ENCODE results near the gene SHMT1.
"Not testable (repeated sequence)": the region's sequence is repeated elsewhere in the genome, so short reads cannot be mapped to it uniquely, and the experiment has no call there.

SHMT1 gene

DNA sequence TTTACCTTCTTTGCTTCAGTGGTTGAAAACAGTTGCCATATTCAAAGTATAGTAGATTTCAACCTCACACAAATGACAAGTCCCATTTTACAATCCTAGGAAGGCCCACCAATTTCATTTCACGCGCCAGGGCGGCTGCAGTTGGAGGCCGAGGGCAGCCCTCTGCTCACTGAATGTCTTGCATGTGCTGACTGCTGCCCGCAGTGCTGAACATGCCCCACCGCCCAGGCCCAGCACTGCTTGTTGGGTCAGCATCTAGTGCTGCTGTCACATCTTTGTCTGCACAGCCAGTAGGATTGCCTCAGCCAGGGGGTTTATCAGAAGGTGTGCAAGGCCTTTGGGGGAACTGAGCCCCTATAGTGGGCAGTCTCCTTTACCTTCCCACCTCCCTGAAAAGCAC lies 36.8 kb downstream of the SHMT1 start:
- in situ Hi-C loops (cut with MboI; ENCODE audit: low sequenced_read_pairs) = no loop called here

DNA sequence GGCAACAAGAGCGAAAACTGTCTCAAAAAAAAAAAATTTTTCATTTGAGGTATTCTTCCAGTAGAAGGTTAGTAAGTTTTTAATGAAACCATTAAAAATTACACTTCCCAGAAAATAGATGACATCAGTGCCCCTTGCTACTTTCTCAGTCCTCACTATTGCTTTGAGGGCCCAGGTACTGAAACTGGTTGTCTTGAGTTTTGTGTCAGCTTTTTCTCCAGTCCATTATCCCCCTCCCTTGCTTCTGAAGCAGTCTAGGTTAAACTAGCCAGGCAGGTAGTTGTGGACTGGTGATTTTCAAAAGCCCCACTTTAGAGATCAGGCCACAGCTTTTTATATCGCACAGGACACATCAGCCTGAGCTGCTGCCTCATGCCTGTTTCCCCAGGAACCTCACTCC lies 37.3 kb downstream of the SHMT1 start:
- in situ Hi-C loops (cut with MboI; ENCODE audit: low sequenced_read_pairs) = no loop called here

DNA sequence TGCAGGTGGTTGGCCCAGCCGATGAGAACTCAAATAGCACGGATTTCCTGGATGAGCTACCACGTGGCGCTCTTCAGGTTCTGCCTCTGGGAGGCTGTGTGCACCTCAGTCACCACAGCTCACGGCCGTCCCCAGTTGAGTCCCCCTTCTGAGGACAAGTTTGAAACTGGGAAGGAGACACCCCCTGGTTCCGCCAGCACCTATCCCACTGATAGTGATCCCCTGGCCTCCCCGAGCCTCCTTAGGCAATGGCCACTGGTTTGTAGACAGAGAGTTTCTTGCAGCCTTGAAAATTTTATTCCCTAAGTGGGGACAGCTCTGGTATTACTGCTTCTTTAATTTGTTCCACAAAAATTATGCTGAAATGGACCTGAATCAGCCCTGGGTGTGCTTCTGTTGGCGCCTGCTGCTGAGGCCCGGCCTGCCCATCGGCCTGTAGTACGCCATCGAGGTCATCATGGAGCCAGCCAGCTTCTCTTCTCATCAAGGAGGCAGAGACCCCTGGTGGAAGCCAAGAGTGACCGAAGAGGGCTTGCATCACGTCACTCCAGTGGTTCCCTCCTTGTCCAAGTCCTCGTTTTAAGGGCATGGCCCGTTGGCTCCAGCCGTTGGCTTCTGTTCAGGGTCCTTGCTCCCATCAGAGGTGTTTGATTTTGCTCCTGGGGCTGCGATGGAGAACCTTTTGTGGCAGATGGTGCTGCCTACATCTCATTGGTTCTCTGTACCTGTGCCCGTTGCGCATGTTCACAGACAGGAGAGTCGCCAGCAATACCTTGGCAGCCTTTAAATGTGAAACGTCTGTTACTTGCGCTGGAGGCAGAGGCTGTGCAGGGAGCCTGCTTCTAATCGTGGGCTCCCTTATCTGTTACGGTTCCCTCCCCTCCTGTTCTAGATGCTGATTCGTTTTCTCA lies 39.0 kb downstream of the SHMT1 start:
- in situ Hi-C loops (cut with MboI; ENCODE audit: low sequenced_read_pairs) = no loop called here

DNA sequence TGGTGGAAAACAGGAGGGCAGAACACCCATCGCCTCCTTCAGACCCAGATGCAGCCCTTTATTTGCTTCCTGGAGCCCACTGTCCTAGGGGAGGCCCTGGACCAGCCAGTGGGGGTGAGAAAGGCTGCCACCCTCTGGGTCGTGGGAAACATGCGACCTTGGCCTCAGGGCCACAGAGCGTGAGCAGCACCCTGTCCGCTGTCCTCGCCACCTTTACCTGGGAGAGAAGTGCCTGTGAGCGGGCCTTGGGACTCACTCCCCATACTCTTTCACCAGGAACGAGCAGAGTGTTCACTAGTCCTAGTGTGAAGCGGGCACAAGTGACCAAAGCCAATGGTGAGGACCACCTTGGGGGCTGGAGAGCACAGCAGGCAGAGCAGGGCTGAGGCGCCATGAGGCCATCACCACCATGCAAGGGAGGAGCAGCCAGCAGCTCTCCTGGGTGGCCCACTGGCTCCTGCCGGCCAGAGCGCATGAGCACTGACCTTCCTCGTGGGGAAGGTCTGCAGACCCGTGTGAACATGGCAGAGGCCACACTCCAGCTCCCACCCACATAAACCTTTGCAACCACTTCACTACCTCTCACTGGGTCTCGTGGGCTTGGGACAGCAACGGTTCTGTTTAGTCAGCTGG lies 39.7 kb downstream of the SHMT1 start:
- in situ Hi-C loops (cut with MboI; ENCODE audit: low sequenced_read_pairs) = no loop called here

DNA sequence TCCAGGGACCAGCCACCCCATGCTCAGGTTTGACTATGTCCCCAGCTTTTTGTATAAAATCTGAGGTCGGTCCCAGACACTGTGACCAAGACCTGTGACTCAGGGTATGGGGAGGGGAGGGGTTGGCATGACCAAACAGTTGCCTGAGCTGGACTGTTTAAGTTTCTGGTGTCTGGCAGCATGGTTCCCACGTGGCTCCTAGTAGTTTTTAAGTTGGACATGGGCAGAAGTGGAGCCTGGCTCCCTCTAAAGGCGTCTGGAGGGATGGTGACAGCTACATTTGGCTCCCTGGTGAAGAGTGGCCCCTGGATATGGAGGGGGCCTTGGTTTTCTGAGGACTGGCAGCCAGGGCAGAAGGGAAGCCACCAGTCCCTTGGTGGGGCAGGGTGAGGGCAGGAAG lies 40.3 kb downstream of the SHMT1 start:
- in situ Hi-C loops (cut with MboI; ENCODE audit: low sequenced_read_pairs) = no loop called here

DNA sequence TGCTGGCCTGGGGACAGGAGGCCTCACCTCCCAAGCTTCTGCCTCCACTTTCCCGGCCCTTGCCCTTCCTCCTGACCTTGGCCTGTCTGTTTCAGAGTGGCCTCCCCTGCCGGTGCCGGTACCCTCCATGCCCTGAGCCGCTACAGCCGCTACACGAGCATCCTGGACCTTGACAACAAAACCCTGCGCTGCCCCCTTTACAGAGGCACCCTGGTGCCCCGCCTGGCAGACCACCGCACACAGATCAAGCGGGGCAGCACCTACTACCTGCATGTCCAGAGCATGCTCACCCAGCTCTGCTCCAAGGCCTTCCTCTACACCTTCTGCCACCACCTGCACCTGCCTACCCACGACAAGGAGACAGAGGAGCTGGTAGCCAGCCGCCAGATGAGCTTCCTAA lies 40.8 kb downstream of the SHMT1 start:
- in situ Hi-C loops (cut with MboI; ENCODE audit: low sequenced_read_pairs) = no loop called here

DNA sequence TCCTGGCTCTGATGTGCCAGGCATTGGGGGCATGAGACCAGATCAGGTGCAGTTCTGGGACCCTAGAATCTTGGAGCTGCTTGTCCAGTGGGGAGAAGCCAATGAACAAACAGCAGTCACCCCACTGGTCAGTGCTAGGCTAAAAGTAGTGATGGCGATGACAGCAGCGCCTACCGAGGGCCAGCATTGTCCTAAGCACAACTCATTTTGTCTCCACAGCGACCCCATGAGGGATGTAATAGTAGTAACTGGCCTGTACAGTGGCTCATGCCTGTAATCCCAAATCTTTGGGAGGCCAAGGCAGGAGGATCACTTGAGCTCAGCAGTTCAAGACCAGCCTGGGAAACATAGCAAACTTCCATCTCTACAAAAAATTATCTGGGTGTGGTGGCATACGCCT lies 42.0 kb downstream of the SHMT1 start:
- in situ Hi-C loops (cut with MboI; ENCODE audit: low sequenced_read_pairs) = no loop called here

DNA sequence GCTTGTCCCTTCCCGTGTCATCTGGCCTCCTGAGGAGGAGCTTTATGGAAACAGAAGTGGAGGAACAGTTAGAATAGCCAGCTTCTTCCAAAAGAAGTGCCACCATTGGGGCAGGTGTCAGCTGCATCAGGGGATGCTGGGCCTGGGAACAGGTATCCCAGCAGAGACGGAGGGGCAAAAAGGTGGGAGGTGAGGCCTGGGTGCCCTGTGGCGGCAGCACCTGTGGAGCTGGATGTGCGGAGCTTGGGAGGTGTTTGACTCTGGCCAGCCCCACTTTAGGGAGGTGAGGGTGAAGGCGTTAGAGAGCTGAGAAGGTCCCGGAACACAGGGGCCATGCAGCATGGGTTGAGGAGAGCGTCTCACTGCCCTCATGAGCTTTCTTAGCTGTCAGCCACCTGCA lies 43.0 kb downstream of the SHMT1 start:
- in situ Hi-C loops (cut with MboI; ENCODE audit: low sequenced_read_pairs) = no loop called here

DNA sequence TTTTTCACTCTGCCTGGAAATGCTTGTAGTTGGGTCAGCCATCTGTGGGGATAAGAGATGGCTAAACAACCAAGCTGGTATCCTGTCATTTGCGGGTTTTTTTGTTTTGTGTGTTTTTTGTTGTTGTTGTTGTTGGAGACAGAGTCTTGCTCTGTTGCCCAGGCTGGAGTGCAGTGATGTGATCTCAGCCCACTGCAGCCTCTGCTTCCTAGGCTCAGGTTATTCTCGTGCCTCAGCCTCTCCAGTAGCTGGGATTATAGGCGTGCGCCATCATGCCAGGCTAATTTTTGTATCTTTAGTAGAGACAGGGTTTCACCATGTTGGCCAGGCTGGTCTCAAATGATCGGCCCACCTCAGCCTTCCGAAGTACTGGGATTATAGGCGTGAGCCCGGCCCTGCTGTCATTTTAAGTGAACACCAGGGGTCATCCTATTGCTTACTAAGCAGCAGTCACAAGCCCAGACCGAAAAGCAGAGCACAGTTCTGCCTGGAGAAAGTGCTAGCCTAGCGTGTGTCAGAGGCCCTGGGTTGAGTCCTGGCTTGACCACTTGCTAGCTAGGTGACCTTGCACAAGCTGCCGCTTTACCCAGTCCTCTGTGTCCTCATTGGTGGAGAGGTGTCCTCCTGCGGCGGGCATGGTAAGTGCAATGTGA lies 43.6 kb downstream of the SHMT1 start:
- in situ Hi-C loops (cut with MboI; ENCODE audit: low sequenced_read_pairs) = no loop called here

DNA sequence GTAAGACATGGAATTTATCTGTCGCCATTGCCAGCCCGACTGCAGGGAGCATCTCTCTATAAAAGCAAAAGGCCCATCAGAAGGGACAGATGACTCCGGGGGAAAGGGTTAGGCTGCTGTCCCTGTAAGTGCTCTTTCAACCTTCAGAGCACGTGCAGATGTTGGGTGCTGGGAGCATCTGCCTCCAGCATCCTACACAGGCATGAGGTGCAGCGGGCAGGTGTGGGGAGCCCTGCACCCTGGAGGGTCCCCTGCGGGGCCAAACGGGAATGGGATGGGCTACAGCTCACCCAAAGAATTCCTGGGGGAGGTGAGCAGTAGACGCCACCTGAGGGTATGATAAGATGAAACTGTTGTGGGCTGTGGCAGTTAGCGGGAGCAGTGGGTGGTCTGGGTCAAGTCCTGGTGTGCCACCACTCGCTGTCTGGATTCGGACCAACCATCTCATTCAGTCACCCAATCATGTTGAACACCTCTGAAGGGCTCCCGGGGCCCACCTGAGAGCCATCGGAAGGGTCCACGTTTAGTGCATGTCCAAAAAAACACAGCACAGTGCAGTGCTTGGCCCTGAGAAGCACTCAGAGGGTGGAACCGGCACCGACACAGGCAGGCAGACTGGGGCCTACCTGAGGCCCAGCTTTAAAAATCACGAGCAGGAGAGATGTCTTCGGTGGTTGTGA lies 44.4 kb downstream of the SHMT1 start:
- in situ Hi-C loops (cut with MboI; ENCODE audit: low sequenced_read_pairs) = no loop called here

DNA sequence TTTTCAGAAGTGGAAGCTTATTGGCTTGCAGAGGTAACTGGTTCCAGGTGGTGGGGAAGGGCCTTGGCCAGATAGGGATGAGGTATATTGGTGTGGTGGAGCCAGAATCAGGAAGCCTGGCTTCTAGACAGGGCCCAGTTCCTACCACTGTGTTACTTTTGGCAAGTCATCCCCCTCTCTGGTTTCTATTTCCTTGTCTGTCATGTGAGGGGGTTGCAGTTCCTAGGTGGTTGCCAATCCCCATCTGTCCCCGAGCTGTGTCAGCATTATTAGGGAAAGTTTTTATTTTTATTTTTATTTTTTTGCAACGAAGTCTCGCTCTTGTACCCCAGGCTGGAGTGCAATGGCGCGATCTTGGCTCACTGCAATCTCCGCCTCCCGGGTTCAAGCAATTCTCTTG lies 45.2 kb downstream of the SHMT1 start:
- in situ Hi-C loops (cut with MboI; ENCODE audit: low sequenced_read_pairs) = no loop called here

DNA sequence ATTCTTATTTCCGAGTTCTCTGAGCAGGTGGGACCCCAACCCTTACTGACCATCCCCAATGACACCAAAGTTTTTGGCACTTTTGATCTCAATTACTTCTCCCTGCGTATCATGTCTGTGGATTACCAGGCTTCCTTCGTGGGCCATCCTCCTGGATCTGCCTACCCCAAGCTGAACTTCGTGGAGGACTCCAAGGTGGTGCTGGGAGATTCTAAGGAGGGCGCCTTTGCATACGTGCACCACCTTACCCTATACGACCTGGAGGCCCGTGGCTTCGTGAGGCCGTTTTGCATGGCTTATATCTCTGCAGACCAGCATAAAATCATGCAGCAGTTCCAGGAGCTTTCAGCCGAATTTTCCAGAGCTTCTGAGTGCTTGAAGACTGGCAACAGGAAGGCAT lies 47.4 kb downstream of the SHMT1 start:
- in situ Hi-C loops (cut with MboI; ENCODE audit: low sequenced_read_pairs) = no loop called here

DNA sequence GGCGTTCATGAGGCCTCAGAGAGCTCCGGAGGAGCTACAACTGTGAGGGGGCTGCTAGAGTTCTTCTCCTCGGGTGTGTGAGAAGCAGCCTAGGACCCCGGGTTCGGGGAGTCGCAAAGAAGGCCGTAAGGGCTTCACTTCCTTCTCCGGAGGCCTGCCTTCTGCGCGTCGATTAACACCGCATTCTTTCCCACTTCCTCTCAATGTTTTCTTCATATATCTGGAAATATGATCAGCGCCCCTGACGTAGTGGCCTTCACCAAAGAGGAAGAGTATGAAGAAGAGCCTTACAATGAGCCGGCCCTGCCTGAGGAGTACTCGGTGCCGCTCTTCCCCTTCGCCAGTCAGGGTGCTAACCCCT lies 47.8 kb downstream of the SHMT1 start:
- in situ Hi-C loops (cut with MboI; ENCODE audit: low sequenced_read_pairs) = no loop called here

DNA sequence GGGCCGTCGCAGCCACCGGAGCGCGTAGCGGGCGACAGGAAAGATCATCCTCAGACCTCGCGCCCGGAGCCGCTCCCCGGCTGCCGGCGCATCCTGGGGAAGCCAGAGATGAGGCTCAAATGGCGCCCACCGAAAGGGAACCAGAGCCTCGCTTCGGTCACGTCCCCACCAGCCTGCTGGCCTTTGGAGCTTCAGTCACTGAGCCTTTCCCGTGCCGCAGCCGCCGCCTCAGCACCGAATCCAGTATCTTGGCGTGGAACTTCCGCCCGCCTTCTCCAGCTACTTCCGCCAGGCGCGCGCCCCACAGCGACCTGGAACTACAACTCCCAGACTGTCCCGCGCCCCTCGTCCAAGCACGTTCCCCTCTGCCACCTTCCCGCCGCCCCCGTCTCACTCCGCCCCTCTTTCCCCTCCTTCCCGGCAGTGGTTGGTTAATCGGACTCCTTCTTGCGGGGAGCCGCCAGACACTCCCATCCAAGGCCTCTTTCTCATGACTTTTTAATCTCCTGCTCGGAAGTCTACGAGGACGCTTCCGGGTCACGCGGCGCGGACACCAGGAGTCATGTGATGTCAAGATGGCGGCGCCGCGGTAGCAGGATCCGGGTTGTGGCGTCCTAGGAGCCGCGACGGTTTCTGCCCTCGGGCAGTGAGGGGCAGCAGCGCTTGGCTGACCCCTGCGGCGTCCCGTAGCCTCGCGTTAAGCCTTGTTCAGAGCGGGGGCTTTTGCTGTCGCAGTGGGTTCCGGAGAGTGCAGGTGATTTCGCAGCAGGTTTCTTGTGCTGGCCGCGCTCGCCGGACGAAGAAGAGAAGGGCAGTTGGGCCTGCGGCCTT lies 48.4 kb downstream of the SHMT1 start, which contains the start of the genes SMCR8 and TOP3A:
Gene SMCR8, plus strand, starts transcription at position 563 of the 831 bp plus-strand sequence. CDS start 497 bp downstream, outside the sequence.
Gene TOP3A, minus strand, starts transcription at position 264 of the 831 bp plus-strand sequence. Its CDS starts 216 bp downstream, at position 48.
- in situ Hi-C loops (cut with MboI; ENCODE audit: low sequenced_read_pairs) = no loop called here

DNA sequence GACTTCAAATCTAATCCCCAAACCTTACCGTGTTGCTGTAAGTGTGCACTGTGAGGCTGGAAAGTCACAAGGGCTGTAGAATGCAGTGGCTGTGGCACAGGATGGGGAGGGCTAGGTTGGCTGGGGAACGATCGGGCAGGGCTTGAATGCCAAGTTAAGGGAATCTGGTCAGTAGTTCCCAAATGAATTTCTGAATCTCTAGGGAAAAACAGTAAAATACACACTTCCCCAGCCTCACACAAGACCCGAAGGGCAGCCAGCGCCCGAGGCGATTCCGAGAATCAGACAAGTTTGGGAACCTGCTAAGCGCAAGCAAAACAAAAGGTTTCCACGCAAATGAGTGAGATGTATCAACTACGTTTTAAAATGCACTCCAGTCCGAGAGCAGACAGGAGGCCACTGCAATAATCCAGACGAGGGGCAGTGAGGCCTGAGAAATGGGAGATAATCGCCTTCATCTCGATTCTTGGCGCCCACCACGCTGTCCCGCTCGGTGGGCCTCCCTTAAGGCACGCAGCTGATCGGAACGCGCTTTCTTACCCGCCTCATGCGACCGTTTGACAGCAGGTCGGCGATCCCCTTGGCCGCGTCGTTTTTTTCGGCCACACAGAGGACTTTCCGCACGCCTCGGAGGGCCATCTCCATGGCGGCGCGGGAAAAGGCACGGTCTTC lies 49.2 kb downstream of the SHMT1 start:
- in situ Hi-C loops (cut with MboI; ENCODE audit: low sequenced_read_pairs) = no loop called here

DNA sequence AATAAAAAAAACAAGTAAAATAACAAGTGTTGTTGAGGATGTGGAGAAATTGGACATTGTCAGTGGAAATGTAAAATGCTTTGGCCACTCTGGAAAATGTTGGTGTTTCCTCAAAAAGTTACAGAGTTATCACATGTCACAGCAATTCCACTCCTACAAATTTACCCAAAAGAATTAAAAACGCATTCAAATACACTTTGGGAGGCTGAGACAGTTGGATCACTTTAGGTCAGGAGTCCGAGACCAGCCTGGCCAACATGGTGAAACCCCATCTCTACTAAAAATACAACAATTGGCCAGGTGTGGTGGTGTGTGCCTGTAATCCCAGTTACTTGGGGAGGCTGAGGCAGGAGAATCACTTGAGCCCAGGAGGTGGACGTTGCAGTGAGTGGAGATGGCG lies 54.1 kb downstream of the SHMT1 start:
- in situ Hi-C loops (cut with MboI; ENCODE audit: low sequenced_read_pairs) = no loop called here

DNA sequence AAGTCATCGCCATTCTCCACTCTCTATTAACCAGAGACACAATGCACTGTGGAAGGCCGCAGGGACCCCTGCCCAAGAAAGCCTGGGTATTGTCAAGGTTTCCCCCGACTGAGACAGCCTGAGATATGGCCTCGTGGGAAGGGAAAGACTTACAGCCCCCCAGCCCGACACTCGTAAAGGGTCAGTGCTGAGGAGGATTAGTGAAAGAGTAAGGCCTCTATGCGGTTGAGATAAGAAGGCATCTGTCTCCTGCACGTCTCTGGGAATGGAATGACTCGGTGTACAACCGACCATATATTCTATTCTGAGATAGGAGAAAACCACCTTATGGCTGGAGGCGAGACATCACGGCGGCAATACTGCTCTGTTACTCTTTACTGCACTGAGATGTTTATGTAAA lies 60.1 kb downstream of the SHMT1 start:
- in situ Hi-C loops (cut with MboI; ENCODE audit: low sequenced_read_pairs) = not testable (repeated sequence)

DNA sequence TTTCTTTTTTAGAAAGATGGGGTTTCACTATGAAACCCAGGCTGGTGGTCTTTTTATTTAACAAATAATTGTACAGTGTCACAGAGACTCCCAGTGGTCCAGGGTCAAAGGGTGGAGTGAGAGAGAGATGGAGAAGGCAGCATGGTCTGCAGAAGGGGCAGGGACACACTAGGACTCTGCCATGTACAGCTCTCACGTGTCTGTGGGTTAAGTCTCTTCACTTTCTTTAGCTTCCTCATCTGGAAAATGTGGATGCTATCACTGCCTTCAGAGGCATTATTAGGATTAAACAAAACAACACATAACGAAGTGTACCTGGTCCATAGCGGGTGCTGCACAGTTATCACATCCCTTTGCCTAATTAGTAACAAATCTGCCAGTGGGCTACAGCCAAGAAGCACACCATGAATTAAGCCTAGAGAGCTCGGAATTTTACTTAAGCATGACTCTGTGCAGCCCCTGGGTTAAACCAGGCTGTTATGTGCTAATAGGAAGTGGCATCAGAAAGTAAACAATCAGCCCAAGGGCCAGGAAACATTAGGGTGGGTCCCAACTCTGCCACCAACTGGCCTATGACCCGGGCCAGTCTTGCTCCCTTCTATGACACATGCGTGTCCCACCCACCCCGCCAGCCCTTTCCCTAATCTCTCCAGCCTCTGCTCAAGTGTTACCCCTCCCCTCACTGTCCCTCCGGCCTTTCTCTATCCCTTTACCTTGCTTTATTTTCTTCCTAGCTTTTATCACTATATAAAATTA lies 62.4 kb downstream of the SHMT1 start:
- in situ Hi-C loops (cut with MboI; ENCODE audit: low sequenced_read_pairs) = no loop called here

DNA sequence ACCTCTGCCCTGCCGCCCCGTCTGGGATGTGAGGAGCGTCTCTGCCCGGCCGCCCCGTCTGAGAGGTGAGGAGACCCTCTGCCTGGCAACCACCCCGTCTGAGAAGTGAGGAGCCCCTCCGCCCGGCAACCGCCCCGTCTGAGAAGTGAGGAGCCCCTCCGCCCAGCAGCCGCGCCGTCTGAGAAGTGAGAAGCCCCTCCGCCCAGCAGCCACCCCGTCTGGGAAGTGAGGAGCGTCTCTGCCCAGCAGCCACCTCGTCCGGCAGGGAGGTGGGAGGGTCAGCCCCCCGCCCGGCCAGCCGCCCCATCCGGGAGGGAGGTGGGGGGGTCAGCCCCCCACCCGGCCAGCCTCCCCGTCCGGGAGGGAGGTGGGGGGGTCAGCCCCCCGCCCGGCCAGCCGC lies 65.3 kb downstream of the SHMT1 start:
- in situ Hi-C loops (cut with MboI; ENCODE audit: low sequenced_read_pairs) = not testable (repeated sequence)

Data from HL-60/S4 treated with phorbol 12-myristate 13-acetate at 8.2 ng/mL for 4 days and 3 days (cell line).